ENCODE results near the gene PTPRG. TPM values are rescaled to one million over a fixed set of nuclear protein-coding genes. Genes with fewer than 3 reads are reported as not detected.

PTPRG gene
- total RNA-seq, 1 donor from 2014 or later, result 77.2 TPM

GRCh38 chr3:61866961-61867461, 305.6 kb downstream of the PTPRG start:
- Mint-ChIP-seq H3K4me3 (no peak overlapping the region), H3K27ac (no peak overlapping the region), H3K9me3 (no peaks in the 10 kb centered on the region), H3K4me1 (ENCODE audit: unreplicated experiment) (peaks cover 35% of the 10 kb centered on the region), H3K27me3 (no peaks in the 10 kb centered on the region), H3K36me3 (no peaks in the 10 kb centered on the region)
- TF ChIP-seq CTCF (conservative IDR thresholded peaks at IDR 0.05), result no peak
- no peak for DNase-seq (ENCODE audit: extremely low spot score, unreplicated experiment)

- no peak overlapping the region for H3K27ac Mint-ChIP-seq
- no peak overlapping the region for H3K4me3 Mint-ChIP-seq
Observed at GRCh38 chr3:61868499-61868898, 307.1 kb downstream of the PTPRG start.

GRCh38 chr3:61869371-61869770, 308.0 kb downstream of the PTPRG start:
- H3K9me3 Mint-ChIP-seq, result no peaks in the 10 kb centered on the region
- no peak overlapping the region for H3K27ac Mint-ChIP-seq
- DNase-seq (ENCODE audit: extremely low spot score, unreplicated experiment), result no peak
- H3K36me3 Mint-ChIP-seq, result no peaks in the 10 kb centered on the region
- H3K4me1 Mint-ChIP-seq (ENCODE audit: unreplicated experiment), result peaks cover 41% of the 10 kb centered on the region
- no peak for TF ChIP-seq CTCF (conservative IDR thresholded peaks at IDR 0.05)
- no peak overlapping the region for H3K4me3 Mint-ChIP-seq
- H3K27me3 Mint-ChIP-seq, result no peaks in the 10 kb centered on the region

More at GRCh38 chr3:61868499-61868898, 307.1 kb downstream of the PTPRG start:
- TF ChIP-seq CTCF (conservative IDR thresholded peaks at IDR 0.05), result no peak
- H3K9me3 Mint-ChIP-seq, result no peaks in the 10 kb centered on the region
- DNase-seq (ENCODE audit: extremely low spot score, unreplicated experiment), result no peak
- H3K27me3 Mint-ChIP-seq, result no peaks in the 10 kb centered on the region
- no peaks in the 10 kb centered on the region for H3K36me3 Mint-ChIP-seq
- peaks cover 36% of the 10 kb centered on the region for H3K4me1 Mint-ChIP-seq (ENCODE audit: unreplicated experiment)

- no peaks in the 10 kb centered on the region for H3K27me3 Mint-ChIP-seq
- no peak for TF ChIP-seq CTCF (conservative IDR thresholded peaks at IDR 0.05)
- H3K4me3 Mint-ChIP-seq, result no peak overlapping the region
- peaks cover 50% of the 10 kb centered on the region for H3K4me1 Mint-ChIP-seq (ENCODE audit: unreplicated experiment)
- no peak overlapping the region for H3K27ac Mint-ChIP-seq
- H3K36me3 Mint-ChIP-seq, result no peaks in the 10 kb centered on the region
- no peak for DNase-seq (ENCODE audit: extremely low spot score, unreplicated experiment)
- H3K9me3 Mint-ChIP-seq, result no peaks in the 10 kb centered on the region
Observed at GRCh38 chr3:61871644-61872043, 310.3 kb downstream of the PTPRG start.

GRCh38 chr3:61872077-61872706, 310.8 kb downstream of the PTPRG start:
- no peak for TF ChIP-seq CTCF (conservative IDR thresholded peaks at IDR 0.05)
- no peak for DNase-seq (ENCODE audit: extremely low spot score, unreplicated experiment)
- Mint-ChIP-seq H3K27ac (no peak overlapping the region), H3K4me3 (no peak overlapping the region), H3K9me3 (no peaks in the 10 kb centered on the region), H3K4me1 (ENCODE audit: unreplicated experiment) (peaks cover 55% of the 10 kb centered on the region), H3K36me3 (no peaks in the 10 kb centered on the region), H3K27me3 (no peaks in the 10 kb centered on the region)

Measured in type B pancreatic cell (in vitro differentiated cells).